Mammary epithelial cell (primary cell): ENCODE data around the gene CENPV.

Experiments
- CTCF ChIP-seq, 2 donors: IDR thresholded peaks in 1 of 2; conservative IDR thresholded peaks in 1 of 2; 2 replicates each; pipeline ENCODE4 v1.5.1; 2011 to 2012; ENCODE audit warnings: inconsistent platforms in 2 of 2, low read length in 2 of 2, mild to moderate bottlenecking in 2 of 2, control low read depth in 1 of 2, low read depth in 1 of 2; ENCODE audit not compliant: insufficient read depth in 1 of 2; ENCODE audit errors: extremely low read depth in 1 of 2
- EZH2 ChIP-seq: IDR thresholded peaks from 2 replicates; pipeline ENCODE4 v1.6.1; 2012; ENCODE audit warnings: low read length, inconsistent platforms, borderline replicate concordance

- TF ChIP-seq CTCF (conservative IDR thresholded peaks at IDR 0.05 in 1 of 2, IDR thresholded peaks at IDR 0.05 in 1 of 2; ENCODE audit: extremely low read depth in 1 of 2, insufficient read depth in 1 of 2, low read depth in 1 of 2, low read length in 2 of 2) (no peak), EZH2 (no peak)
Observed at GRCh38 chr17:16343569-16343968, 9.7 kb downstream of the CENPV start.
